Left lobe of liver (tissue), 2 donors: ENCODE data around the gene TENM3. TPM values are rescaled to one million over a fixed set of nuclear protein-coding genes. Genes with fewer than 3 reads are reported as not detected.

Source experiments
- ATAC-seq: fragments of 200-7000 bp; cut with Tn5 transposase; one replicate; pipeline ENCODE4 v1.9.1; 2020; ENCODE audit warnings: mild to moderate bottlenecking, moderate library complexity
- DNase-seq: peaks from one replicate; pipeline ENCODE4 v3.0.0-alpha.2; 2020; ENCODE audit warnings: low spot score
- total RNA-seq: library from RNA; stranded (reverse); gene quantifications from one replicate; pipeline ENCODE4 v1.2.1, GENCODE V29; 2021
- donor health status: DM: no; HTN: no; CAD: no; lungs with moderate emphysema.
- donor health status: DM: no; HTN: yes; CAD: no.

The TENM3 gene
- total RNA-seq, 1 donor from 2014 or later: 1.4 TPM

DNA sequence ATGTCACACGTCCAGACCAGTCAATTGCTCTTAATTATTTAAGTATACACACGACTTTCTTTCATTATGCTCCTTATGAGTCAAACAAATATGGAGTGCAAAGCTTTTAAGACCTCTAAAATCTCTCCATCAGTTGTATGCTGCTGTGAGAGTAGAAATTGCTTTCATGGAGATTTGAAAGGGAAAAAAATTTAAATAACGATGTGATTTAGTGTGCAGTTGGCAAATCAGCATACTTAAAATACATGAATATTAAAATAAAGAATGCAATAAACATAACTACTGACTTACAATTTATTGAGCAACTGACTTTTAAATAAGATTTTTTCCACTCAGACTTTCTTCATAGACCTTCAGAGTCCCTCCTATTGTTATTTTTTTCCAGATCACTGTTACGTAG is 9.0 kb downstream of the TENM3 start:
- ATAC-seq (no peak), DNase-seq (no peak)

DNA sequence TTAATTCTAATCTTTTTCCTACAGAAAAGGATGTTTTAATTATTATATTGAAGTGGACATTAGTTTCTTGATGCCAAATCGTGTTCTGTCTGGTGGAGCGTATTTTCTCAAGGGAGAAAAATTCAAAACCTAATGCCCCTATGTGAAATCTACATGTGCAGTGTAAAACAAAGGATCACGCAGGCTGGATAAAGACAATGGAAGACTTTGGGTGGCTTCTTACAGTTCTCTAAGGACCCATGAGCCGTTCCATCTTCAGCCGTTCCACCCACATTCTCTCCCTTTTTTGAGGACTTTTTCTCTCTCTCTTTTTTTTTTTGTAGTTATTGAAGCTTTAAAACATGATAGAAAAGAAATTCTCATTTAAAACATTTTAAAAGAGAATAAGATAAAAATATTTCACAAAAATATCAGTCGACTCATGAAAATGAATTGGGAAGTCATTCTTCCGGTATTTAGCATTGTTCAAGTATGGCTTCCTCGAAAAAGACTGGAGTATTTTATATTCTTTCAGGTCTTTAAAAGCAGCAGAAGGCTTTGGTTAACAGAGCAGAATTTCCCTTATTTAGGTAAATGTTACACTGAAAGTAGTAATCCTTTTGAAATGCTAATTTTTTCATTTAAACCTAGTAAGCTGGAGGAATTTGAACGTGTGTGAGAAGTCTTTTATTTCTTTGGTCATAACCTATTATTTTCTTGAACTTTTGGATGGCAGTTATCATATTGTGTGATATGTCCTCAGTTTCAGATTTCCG is 11.0 kb downstream of the TENM3 start:
- no peak for ATAC-seq
- DNase-seq: no peak

DNA sequence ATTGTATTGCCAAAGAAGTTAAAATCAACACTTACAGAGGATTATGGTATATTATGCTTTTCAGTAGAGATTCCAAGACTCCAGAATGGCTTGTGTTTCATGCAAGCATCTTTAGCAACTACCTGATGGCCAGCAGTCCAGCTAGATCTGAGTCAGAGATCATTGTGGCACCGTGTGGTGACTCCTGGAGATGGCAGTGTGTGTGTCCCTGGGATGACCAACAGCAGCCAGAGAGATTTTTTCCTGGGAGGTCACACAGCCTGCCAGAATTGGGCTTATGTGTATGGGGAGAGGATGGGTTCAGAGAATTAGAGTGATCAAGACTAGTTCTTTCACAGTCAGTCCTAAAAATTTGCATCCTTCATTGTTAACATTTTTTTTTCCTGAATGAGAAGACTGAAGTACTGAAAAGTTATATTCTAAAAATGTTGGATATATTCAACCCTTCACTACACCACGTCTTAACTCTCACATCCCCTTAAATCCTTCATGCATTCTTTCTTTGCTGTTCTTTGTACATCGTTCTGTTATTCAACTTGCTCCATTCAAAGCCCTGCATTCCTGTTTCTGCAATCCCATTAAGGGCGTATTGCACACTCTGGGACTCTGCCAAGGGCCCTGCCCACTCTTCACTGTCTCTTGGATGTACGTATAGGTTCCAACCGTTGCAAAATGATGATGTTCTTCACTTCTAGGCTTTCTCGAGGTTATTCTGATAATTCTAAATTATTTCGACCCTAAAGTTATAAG is 12.4 kb downstream of the TENM3 start:
- DNase-seq (no peak), ATAC-seq (peak; percentile 29)

DNA sequence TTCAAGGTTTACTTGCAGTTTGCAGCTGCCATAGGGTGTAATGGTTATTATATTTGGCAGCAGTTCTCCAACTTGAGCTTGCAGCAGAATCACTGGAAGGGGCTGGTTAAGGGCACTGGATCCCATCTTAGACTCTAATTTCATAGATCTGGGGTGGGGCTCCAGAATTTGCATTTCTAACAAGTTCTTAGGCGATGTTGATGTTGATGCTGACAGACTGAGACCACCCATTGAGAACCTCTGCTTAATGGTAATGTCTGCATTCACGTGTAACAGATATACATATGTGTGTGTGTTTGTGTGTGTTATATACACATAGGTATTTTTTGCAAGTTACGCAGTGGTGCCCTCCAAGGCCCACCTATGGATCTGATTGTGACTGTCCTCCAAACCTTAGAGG is 13.8 kb downstream of the TENM3 start:
- DNase-seq (no peak), ATAC-seq (no peak)

DNA sequence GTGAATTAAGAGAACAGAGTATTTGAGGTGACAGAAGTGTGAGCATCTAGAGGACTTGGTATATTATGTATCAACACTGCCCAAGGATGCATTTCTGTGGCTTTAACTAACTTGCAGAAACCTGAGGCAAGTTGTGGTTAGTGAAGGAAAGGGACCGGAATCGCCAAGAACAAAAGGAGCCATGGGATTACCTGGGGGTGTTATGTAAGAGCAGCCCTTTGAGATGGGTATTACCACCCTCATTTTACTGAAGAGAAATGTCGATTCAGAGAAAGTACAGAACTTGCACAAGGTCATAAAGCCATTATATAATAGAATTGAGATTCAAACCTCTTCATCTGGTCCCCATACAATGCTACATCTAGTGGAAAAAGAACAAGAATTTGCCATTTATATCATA is 14.3 kb downstream of the TENM3 start:
- no peak for ATAC-seq
- no peak for DNase-seq

DNA sequence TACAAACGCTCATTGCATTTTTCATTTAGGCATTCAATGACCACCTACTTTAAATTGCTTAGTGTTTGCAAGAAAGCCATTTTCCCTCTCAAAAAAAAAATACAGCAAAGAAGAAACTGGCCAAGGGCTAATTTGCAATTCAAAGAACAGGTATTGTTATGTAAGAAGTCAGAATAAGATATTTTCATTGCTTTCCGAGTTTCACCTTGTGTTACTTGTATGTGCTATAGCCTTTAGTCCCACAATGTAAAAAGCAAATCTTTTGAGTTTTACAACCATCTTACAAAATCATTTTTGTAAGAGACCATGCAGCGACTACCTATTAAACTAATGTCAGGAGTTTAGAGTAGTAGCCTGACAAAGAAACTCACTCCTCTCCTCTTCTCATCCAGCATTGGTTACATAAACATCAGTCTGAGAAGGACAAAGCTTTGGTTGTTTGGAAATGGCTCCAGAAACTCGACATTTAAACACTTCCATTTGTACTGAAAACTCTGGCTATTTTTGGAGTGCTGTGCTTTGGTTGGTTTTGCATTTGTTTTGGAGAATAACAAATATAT is 15.3 kb downstream of the TENM3 start:
- DNase-seq (no peak), ATAC-seq (no peak)

DNA sequence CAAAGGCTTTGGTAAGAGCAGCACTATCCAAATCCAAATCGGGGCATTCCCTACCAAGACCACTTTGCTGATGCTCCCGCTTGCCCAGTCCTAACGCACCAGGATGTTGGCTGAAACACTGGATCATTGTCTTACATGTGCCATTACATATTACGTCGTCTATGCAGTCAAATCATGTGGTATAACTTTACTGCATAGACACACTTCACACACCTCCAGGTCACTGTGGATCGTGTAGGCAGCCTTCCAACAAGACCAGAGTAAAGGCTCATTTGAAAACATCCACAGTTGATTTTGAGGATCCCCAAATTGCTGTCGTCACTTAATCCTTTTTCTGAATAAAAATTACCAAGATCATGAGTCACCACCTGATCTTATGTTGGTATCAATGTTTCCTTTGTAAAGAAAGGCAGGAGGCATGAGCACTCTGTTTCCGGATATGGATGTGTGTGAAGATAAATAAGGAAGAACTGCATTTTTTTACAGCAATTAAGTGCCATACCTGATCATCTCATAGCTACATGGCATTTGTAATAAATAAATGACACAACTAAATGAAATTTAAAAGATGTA is 18.5 kb downstream of the TENM3 start:
- ATAC-seq (no peak), DNase-seq (no peak)

DNA sequence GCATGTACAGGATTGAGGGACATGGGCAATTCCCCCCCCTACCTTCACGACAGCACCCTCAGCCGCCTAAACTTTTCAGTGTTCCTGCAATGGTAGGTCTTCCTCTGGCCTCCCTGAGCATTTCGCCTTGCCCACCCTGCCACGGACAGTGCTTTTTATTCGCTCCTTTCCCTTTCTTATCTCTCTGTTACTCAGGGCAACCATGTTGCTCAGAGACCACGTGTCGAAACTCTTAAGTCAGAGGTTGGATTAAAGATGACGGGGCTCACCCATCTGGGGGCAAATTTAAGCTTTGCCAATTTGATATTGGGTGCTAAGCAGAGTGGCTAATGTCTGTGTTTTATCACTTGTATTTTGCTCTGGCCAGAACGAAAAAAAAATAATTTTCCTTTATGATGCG is 20.4 kb downstream of the TENM3 start:
- ATAC-seq: no peak

DNA sequence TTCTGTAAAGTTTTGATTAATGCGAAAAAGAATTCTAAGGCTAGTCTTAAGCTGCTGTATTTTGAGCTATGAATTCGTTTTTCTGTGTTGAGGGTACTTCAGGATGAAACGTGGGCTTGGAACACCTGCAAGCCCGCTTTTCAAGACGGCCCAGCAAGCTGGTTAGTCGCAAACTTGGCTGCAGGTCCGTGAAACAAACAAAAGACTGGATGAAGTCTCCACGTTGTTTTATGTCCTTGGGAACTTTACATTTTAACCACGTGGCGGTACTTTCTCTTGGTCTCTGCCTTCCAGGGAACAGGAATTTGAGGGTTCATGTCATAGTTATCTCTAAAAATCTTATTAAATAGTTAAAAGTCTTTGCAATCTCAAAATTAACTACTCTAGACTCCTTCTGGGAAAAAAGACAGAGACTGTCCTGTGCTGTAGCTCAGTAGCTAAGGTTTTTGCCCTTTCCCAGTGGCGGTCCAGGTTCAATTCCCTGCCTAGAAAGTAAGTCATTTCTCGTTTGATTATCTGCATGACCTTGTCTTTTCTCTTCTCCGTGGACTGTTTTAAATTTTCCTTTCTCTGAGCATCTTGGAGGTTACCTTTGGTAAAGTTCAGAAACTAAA is 21.0 kb downstream of the TENM3 start:
- DNase-seq (no peak), ATAC-seq (no peak)

More for the DNA sequence above, 20.4 kb downstream of the TENM3 start:
- DNase-seq: no peak

DNA sequence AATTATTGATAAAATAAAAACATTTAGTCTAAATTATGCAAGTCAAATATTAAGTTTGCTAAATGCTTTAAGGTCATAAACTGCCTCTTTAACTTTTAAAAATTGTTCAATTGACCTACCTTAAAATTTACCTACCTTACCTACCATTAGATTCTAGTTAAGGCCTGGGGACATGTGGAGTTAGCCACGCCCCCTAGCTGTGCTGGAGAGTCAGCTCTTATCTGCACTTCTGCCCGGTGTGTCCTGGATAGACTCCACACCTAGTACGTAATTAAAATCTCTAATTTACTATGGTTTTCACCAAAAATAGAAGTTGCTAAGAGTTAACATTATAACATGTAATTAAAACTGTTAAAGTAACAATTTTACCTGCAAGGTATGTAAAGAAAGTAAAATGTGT is 22.7 kb downstream of the TENM3 start:
- ATAC-seq: peak; percentile 64
- peak; percentile 51 for DNase-seq

DNA sequence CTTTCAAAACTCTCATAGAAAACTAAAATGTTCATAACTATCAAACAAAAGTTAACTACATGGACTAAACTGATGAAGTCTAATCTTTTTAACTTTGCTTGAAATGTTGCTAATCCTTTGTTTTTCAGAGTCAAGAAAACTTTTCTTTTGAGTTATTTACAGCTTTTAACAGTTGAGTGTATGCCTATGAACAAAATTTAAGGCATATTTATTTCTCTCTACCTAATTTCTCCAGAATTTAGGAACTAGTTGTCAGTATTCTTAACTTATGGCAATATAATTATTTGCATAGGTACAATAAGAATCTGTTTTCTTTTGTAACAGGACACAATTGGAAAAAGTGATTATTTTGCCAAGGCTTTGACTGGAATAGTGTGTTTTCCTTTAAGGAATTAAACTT is 23.8 kb downstream of the TENM3 start:
- no peak for DNase-seq
- no peak for ATAC-seq

DNA sequence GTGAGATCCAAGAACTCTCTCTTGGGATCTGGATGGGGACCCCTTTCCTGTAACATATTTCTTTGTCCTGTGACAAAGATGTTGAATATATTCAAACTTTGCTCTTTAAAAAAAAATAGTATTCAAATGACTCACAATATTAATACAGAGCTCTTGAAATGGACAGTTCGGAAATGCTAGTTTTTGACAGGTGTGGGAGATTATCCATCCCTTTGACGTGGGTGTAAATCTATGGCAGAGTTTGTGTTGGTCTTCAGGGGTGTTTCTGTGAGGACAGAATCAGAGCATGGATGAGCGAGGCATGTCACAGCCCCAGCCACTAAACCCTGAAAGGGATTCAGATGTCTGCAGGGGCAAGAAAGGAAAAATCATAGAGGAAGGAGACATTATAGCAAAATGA is 25.8 kb downstream of the TENM3 start:
- ATAC-seq (no peak), DNase-seq (no peak)

DNA sequence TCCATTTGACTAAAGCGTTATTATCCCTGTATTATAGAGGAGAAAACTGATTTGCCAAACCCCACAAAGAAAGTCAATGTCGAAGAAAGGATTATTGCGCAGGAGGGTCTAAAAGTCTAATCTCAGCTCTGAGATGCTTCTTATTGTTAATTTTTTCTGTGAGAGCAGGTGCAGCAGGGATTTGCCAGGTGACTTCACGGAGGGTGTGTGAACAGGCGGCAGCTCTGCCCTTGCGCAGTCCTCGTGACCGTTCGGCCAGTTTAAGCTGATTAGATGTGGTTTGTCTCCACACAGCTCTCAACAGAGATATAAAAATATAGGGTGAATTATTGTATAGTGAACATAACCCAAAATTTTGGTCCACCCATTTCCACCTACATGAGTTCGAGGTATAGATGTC is 28.5 kb downstream of the TENM3 start:
- ATAC-seq: no peak
- no peak for DNase-seq

DNA sequence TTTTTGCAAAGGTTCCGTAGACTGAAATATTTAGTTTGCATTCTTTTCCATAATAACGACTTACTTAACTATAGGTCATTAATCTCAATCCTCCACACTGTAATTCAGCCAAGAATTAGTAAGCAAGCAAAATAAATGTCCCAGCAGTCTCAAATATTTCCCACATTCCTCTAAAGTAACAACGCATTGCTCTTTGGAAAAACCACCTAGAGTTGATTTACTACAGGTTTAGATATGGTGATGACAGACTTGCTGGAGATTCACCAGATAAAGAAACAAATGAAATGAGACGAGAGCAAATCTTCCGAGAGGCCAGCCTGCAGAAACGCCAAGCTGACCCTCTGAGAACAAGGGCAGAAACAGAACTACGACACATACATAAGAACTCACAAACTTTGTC is 28.9 kb downstream of the TENM3 start:
- ATAC-seq: no peak
- no peak for DNase-seq

DNA sequence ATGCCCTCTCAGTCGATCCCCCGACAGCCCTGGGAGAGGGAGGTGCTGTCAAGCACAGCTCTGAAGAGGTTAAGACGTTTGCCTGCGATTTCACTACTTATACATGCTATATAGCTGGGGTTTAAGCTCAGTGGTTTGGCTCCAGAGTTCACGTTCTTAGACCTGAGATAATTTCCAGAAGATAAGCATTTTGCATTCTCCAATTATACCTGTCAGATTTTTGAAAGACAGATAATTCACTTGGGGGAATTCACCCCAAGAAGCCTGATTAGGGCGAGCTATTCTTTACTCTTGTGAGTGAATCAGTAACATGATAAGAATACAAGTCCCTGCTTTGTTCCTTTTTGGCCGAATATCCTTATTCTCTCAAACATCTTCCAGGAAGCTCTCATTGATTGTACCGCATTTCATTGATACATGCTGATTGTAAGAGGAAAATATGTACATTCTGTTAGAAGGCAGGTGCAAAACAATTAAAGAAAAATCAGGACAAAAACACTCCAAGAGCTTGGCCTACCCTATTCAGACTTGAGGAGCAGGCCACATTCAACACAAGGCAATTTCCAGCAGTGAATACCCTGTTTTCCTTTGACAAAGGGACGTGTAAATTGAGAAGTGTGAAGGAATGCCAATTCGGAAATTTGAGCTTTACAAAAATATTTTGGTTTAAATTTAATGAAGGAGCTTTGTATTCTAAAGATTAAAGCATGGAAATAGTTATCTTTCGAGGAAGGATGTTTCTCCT is 30.2 kb downstream of the TENM3 start:
- ATAC-seq: no peak
- no peak for DNase-seq

DNA sequence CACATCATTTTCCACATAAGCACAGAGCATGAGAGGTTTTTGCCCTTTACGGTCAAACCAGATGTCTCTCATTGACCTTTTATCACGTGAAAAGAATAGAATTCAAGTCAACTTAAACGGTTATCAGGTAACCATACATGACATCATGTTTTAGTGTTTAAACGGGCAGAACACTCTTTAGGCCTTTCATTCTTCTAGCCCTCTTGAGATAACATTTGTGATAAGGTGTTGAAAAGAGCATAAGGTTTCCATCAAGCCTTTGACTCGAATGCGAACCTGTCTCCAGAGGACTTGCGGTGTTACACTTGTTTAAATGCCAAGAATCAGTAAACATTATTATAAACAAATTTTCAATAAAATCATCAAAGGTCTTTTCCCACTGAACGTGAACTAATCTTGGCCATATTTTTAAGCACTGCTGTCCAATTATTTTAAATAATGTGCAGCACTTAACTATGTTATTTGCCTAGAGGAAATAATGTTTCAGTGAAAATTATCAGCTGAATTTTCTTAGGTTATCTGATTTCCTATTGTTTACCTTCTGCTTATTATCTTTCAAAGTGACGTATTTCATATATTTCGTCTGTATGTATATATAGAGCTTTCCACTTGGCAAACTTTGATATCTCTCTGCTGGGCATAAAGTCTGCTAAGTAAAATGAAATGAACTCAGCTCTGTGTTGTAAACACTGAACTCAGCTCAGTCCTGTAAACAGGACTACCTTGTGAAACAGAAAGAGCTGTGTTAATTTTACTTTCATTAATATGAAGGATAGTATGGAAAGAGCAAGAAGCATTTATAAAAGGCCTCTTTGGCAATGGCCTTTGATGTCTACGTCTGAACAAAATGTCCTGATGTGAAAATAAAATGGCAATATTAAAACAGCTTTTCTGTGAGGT is 33.3 kb downstream of the TENM3 start:
- DNase-seq: no peak
- ATAC-seq: no peak

DNA sequence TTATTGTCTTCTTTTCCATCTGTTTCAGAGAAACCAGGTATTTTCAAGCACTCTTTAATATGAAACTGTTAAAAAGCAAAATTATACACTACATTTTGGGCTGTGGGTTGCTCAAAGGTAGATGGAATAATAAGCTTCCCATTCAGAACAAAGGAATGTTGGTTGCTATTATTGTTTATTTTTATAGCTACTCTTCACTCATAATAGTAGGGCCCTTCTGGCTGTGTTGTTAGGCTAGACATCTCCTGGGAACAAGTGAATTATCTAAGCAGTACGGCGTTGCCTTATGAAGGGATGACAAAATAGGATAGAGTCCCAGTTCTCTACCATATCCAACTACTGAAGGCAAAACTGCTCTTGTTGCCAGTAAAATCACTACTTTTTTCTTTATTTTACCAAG is 34.2 kb downstream of the TENM3 start:
- no peak for DNase-seq
- no peak for ATAC-seq

DNA sequence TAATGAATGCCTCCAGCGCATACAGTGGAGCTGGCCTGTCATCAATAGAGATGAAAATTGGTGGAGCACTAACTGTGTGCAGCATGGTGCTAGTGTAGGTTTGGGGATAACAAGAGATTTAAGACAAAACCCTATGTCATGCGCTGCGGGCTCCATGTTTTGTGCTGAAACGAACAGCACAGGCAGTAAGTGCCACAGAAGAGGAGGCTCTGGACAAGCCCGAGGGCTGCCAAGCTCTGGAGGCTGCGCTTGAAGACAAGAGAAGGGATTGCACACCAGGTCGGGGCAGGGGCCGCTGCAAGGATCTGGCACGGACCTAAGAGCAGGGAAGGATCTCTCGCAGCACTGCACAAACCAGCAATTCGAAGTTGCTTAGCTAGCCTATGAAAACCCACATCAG is 35.5 kb downstream of the TENM3 start:
- ATAC-seq (no peak), DNase-seq (no peak)

DNA sequence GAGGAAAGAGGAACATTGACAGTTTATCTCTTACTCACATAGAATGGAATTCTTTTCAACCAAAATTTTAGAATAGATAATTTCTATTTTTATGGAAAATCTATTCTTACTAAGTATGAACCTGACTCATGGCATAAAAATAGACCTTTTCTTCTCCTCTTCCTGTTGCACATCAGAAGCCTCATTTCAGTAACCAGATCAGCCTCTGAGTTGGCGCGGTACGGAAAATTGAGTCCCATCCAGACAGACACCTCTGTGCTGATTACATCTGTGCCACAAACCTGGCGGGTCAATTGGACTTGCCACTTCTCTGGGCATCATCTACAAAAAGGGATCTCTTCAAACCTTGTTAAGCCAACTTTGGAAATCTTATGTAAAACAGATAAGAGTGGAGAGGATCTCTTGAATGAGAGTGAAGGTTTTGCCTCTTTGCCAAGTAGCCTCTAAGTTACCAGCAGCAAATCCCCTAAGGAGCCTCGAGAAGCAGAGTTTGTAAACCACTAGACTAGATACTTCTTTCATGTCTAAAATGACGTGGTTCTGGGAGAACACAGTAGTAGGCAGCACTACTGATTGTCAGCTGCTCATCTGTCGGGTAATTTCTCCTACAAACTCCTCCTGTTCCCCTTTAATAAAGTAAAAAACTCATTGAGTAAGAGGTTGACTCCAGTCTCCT is 37.4 kb downstream of the TENM3 start:
- no peak for ATAC-seq
- DNase-seq: no peak
